ENCODE results near the gene TTLL11.
A peak's percentile ranks its signal among the peaks of the same experiment; 100 is the strongest.
"Not testable (repeated sequence)": the region's sequence is repeated elsewhere in the genome, so short reads cannot be mapped to it uniquely, and the experiment has no call there.

Gene TTLL11

GRCh38 chr9:121792476-121792875, 300.6 kb downstream of the TTLL11 start:
- H3K4me3 Mint-ChIP-seq; H3K4me1 Mint-ChIP-seq (ENCODE audit: low read depth); H3K9me3 Mint-ChIP-seq (ENCODE audit: low read depth); H3K27ac Mint-ChIP-seq; H3K27me3 Mint-ChIP-seq; H3K36me3 Mint-ChIP-seq: not testable (repeated sequence)

- no peak overlapping the region for H3K4me3 Mint-ChIP-seq
- H3K27ac Mint-ChIP-seq: no peak overlapping the region
- no peaks in the 10 kb centered on the region for H3K4me1 Mint-ChIP-seq (ENCODE audit: low read depth)
- no peaks in the 10 kb centered on the region for H3K9me3 Mint-ChIP-seq (ENCODE audit: low read depth)
- H3K27me3 Mint-ChIP-seq: no peaks in the 10 kb centered on the region
- no peaks in the 10 kb centered on the region for H3K36me3 Mint-ChIP-seq
Observed at GRCh38 chr9:121790841-121791240, 302.3 kb downstream of the TTLL11 start.

DNA sequence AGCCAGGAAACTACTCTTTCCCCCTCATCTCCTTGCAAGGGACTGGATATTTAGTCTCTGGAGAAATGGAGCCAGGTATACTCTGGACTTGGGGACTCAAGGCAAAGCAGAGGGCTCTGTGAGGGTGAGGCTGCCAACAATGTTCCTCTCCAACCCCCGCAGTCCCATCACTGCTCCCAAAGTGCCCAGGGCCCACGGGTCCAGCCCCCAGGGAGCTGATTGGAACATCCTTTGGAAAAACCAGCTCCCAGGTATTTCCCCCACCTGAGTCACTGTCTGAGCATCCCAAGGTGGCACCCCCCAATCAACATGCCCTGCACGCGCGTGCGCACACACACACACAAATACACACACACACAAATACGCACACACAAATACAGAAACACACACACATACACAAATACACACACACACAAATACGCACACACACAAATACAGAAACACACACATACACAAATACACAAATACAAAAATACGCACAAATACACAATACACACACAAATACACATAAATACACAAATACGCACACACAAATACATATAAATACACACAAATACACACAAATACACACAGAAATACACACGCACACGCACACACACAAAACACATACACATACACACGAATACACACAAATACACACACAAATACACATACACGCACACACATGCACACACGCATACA, 304.3 kb downstream of the TTLL11 start:
- Mint-ChIP-seq H3K9me3 (ENCODE audit: low read depth) (no peaks in the 10 kb centered on the region), H3K4me1 (ENCODE audit: low read depth) (peaks cover 7% of the 10 kb centered on the region), H3K36me3 (no peaks in the 10 kb centered on the region), H3K27ac (no peak overlapping the region), H3K4me3 (no peak overlapping the region), H3K27me3 (no peaks in the 10 kb centered on the region)

GRCh38 chr9:121786998-121787422, 306.1 kb downstream of the TTLL11 start:
- peaks cover 11% of the 10 kb centered on the region for H3K4me1 Mint-ChIP-seq (ENCODE audit: low read depth)
- no peak overlapping the region for H3K27ac Mint-ChIP-seq
- no peaks in the 10 kb centered on the region for H3K9me3 Mint-ChIP-seq (ENCODE audit: low read depth)
- no peaks in the 10 kb centered on the region for H3K27me3 Mint-ChIP-seq
- H3K4me3 Mint-ChIP-seq: no peak overlapping the region
- no peaks in the 10 kb centered on the region for H3K36me3 Mint-ChIP-seq

DNA sequence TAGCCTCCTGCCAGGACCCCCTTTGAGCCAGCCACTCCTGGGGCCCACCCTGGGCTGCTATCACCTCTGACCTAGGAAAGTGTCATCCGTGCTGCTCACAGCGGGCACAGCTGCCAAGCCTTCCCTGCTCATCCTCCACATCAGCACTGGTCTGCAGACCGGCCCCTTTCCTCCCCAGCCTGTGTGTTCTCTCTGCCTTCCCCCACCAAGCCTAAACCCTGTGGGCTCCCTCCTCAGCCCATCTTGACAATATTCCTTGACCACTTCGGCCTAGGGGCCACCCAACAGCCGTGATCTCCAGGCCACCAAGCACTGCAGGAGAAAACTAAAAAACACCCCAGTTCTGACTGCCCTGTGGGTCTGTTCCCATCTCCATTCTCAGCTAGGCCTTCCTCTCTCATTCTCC, 306.6 kb downstream of the TTLL11 start:
- no peaks in the 10 kb centered on the region for H3K9me3 Mint-ChIP-seq (ENCODE audit: low read depth)

GRCh38 chr9:121785673-121786542, 307.2 kb downstream of the TTLL11 start:
- Mint-ChIP-seq H3K27ac (no peak overlapping the region), H3K27me3 (no peaks in the 10 kb centered on the region), H3K4me1 (ENCODE audit: low read depth) (peaks cover 11% of the 10 kb centered on the region), H3K4me3 (no peak overlapping the region), H3K9me3 (ENCODE audit: low read depth) (no peaks in the 10 kb centered on the region), H3K36me3 (no peaks in the 10 kb centered on the region)

More for the DNA sequence above, 306.6 kb downstream of the TTLL11 start:
- H3K4me3 Mint-ChIP-seq: no peak overlapping the region
- H3K36me3 Mint-ChIP-seq: no peaks in the 10 kb centered on the region
- H3K27me3 Mint-ChIP-seq: no peaks in the 10 kb centered on the region
- no peak overlapping the region for H3K27ac Mint-ChIP-seq
- peaks cover 11% of the 10 kb centered on the region for H3K4me1 Mint-ChIP-seq (ENCODE audit: low read depth)

DNA sequence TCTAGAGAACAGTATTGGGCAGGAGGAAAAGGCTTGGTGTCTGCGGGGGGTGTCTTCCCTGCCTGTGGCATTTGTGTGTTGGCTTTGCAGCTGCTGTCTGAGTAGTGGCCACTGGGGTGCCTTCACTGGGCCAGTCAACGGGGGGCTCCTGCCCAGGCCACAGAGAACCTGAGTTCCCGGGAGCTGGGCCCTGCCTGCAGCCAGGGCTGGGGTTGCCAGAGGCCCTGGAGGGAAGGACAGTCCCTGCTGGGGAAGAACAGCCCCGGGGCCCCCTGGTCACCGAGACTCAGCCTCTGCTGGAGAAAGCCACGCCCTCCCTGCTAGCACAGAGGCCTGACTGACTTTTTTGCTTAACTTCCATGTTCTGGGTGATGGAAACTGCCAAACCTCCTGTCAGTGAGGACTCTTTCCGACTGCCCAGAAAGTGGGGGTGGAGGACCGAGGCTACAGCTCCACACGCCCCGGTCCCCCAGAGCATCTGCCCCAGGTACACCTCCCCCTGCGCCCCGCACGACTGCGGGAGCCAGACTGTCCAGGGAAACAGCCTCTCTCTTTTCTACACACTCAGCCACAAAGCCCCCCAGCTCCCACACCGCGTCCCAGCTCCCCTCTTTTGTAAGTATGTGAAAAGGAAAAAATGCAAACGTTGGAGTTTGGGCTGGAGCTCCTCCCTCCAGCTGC, 308.2 kb downstream of the TTLL11 start:
- no peaks in the 10 kb centered on the region for H3K27me3 Mint-ChIP-seq
- peaks cover 11% of the 10 kb centered on the region for H3K4me1 Mint-ChIP-seq (ENCODE audit: low read depth)
- H3K9me3 Mint-ChIP-seq (ENCODE audit: low read depth): no peaks in the 10 kb centered on the region
- H3K36me3 Mint-ChIP-seq: peaks cover under 1% of the 10 kb centered on the region
- no peak overlapping the region for H3K27ac Mint-ChIP-seq
- H3K4me3 Mint-ChIP-seq: no peak overlapping the region

GRCh38 chr9:121783521-121784507, 309.3 kb downstream of the TTLL11 start:
- peaks cover 2% of the 10 kb centered on the region for H3K36me3 Mint-ChIP-seq
- peaks cover 11% of the 10 kb centered on the region for H3K4me1 Mint-ChIP-seq (ENCODE audit: low read depth)
- H3K4me3 Mint-ChIP-seq: peak overlapping the region; percentile 7
- H3K9me3 Mint-ChIP-seq (ENCODE audit: low read depth): no peaks in the 10 kb centered on the region
- no peak overlapping the region for H3K27ac Mint-ChIP-seq
- no peaks in the 10 kb centered on the region for H3K27me3 Mint-ChIP-seq

GRCh38 chr9:121783111-121783510, 310.0 kb downstream of the TTLL11 start:
- no peak overlapping the region for H3K27ac Mint-ChIP-seq
- H3K27me3 Mint-ChIP-seq: no peaks in the 10 kb centered on the region
- peaks cover 4% of the 10 kb centered on the region for H3K9me3 Mint-ChIP-seq (ENCODE audit: low read depth)
- peaks cover 2% of the 10 kb centered on the region for H3K36me3 Mint-ChIP-seq
- H3K4me3 Mint-ChIP-seq: no peak overlapping the region
- H3K4me1 Mint-ChIP-seq (ENCODE audit: low read depth): peaks cover 11% of the 10 kb centered on the region

- Mint-ChIP-seq H3K27ac (no peak overlapping the region), H3K27me3 (no peaks in the 10 kb centered on the region), H3K36me3 (peaks cover 2% of the 10 kb centered on the region)
Observed at GRCh38 chr9:121782514-121783110, 310.5 kb downstream of the TTLL11 start.

DNA sequence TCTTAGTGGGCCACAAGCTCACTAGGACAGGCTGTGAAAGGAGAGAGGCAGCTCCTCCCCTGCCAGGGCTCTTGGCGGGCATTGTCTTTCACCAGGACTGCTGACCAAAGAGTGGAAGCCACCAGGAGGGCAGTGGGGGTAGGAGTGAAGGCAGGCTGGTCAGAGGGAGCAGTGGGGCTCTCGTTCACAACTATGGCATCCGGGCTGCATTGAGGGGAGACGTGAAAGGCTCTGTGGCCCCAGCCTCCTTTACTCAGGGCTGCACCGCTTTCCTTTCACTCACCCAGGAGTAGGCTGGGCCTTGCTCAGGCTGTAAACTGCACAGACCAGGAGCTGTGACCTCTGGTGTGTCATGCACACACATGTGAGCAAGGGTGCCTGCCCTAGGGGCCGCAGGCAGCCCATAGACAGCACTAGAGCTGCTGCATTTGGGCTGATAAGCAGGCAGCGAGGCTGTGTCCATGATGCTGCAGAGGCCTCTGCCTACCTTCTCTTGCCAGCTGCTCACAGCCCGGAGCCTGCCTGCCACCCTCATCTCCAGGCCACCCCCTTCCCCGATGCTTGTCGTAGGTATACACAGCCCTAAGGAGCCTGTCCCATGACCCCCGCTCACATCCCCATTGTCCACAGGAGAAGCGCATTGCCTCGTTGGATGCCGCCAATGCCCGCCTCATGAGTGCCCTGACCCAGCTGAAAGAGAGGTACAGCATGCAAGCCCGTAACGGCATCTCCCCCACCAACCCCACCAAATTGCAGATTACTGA, 311.2 kb downstream of the TTLL11 start:
- H3K27me3 Mint-ChIP-seq: no peaks in the 10 kb centered on the region
- H3K27ac Mint-ChIP-seq: no peak overlapping the region
- peaks cover 11% of the 10 kb centered on the region for H3K4me1 Mint-ChIP-seq (ENCODE audit: low read depth)
- peaks cover 4% of the 10 kb centered on the region for H3K9me3 Mint-ChIP-seq (ENCODE audit: low read depth)
- H3K4me3 Mint-ChIP-seq: no peak overlapping the region
- peaks cover 2% of the 10 kb centered on the region for H3K36me3 Mint-ChIP-seq

More at GRCh38 chr9:121782514-121783110, 310.5 kb downstream of the TTLL11 start:
- Mint-ChIP-seq H3K9me3 (ENCODE audit: low read depth) (peaks cover 4% of the 10 kb centered on the region), H3K4me3 (no peak overlapping the region), H3K4me1 (ENCODE audit: low read depth) (peaks cover 11% of the 10 kb centered on the region)

DNA sequence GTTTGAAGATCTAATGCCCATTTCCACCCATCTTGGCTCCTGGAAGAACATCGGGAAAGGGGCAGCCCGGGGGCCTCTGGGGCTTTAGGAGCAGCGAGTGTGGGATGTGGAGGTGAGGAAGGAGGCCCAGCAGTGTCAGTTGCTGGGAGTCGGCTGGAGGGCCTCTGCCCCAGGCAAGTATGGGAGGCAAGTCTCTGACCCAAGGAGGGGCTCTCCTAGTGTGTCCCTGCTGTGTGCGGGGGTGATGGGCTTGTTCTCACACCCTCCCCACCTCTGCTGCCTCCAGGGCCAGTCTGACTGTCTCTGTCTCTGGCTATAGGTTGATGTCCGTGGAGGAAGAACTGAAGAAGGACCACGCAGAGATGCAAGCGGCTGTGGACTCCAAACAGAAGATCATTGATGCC, 312.0 kb downstream of the TTLL11 start:
- peaks cover 4% of the 10 kb centered on the region for H3K9me3 Mint-ChIP-seq (ENCODE audit: low read depth)
- H3K4me3 Mint-ChIP-seq: no peak overlapping the region
- H3K36me3 Mint-ChIP-seq: peaks cover 2% of the 10 kb centered on the region
- no peaks in the 10 kb centered on the region for H3K27me3 Mint-ChIP-seq
- H3K27ac Mint-ChIP-seq: no peak overlapping the region
- peaks cover 11% of the 10 kb centered on the region for H3K4me1 Mint-ChIP-seq (ENCODE audit: low read depth)
